C4-2B (cell line): Measurements from ENCODE around the gene TGFBI.

Source experiments
- ZFX ChIP-seq: fragments of 450-650 bp; IDR thresholded peaks from 2 replicates; pipeline ENCODE4 v1.6.1; 2017
- TF ChIP-seq, protein P1 (sequence below): fragments of 450-650 bp; conservative IDR thresholded peaks from 2 replicates; pipeline ENCODE4 v1.5.1; 2017; ENCODE audit warnings: mild to moderate bottlenecking

DNA sequence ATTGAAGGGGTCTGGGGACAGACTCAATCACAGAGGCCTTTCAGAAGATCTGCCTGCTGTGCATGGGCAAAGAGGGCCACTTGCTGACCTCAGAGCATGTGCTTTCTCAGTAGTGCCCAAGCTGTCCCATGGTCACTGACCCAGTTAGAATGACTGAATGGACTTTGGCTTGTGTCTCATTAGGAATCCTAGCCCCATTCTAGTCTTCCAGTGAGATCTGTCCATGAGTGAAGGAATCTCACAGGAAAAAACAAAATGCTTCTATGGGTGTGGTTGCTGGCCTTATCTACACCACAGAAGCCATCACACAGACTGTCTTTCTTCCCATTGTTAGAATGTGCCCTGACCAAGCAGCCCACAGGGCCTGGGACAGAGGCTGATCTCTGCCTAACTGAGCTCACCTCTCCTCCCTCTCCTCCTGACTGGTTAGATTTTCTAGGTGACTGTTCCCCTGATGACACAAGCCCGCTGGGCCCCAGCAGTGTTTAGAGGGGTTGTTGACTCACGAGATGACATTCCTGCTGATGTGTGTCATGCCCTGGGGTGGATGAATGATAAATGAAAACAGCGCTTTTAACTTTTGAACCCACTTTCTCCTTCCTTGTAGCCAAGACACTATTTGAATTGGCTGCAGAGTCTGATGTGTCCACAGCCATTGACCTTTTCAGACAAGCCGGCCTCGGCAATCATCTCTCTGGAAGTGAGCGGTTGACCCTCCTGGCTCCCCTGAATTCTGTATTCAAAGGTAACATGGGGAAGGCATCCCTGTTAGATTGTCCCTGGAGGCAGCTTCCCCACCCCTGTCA is 24.8 kb downstream of the TGFBI start:
- TF ChIP-seq, protein P1, sequence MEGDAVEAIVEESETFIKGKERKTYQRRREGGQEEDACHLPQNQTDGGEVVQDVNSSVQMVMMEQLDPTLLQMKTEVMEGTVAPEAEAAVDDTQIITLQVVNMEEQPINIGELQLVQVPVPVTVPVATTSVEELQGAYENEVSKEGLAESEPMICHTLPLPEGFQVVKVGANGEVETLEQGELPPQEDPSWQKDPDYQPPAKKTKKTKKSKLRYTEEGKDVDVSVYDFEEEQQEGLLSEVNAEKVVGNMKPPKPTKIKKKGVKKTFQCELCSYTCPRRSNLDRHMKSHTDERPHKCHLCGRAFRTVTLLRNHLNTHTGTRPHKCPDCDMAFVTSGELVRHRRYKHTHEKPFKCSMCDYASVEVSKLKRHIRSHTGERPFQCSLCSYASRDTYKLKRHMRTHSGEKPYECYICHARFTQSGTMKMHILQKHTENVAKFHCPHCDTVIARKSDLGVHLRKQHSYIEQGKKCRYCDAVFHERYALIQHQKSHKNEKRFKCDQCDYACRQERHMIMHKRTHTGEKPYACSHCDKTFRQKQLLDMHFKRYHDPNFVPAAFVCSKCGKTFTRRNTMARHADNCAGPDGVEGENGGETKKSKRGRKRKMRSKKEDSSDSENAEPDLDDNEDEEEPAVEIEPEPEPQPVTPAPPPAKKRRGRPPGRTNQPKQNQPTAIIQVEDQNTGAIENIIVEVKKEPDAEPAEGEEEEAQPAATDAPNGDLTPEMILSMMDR: no peak
- TF ChIP-seq ZFX: no peak
